GM10266 (cell line): ENCODE measurements around the gene TMEM52B.
"Not testable (repeated sequence)": the region's sequence is repeated elsewhere in the genome, so short reads cannot be mapped to it uniquely, and the experiment has no call there.

Experiments used
- DNase-seq: peaks from one replicate; pipeline ENCODE4 v3.0.0; 2012; ENCODE audit errors: extremely low spot score
- TF ChIP-seq, protein P1 (sequence below): IDR thresholded peaks from 2 replicates; pipeline ENCODE4 v1.5.1; 2012; ENCODE audit warnings: mild to moderate bottlenecking, low read depth; ENCODE audit not compliant: control insufficient read depth, insufficient read depth; ENCODE audit errors: missing control alignments

The TMEM52B gene

DNA sequence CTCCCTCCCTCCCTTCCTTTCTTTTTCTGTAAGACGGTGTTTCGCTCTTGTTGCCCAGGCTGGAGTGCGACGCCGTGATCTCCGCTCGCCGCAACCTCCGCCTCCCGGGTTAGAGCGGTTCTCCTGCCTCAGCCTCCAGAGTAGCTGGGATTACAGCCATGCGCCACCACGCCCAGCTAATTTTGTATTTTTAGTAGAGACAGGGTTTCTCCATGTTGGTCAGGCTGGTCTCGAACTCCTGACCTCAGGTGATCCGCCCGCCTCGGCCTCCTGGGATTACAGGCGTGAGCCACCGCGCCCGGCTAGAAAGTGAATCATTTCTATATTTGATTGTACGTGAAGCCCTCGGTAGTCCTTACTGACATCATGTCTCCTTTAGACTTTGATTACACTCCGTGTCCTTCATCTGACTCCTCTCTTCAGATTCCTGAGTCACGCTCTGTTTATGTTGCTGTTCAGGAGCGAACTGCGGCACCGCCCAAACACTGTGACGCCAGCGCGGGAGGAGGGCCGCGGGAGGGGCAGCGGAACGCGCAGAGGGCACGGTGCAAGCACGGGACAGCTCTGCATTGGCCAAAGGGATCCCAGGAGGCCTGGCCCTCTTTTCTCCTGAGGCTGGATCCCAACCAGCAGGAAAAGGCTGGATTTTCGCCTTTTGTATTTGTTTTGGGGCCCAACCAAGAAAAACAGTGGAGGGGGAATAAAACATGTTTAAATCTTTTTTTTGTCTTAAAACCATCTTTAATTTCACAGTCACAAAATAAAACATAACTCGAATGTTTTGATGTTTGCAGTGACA, 33.3 kb downstream of the TMEM52B start:
- DNase-seq, result peak; percentile 71

DNA sequence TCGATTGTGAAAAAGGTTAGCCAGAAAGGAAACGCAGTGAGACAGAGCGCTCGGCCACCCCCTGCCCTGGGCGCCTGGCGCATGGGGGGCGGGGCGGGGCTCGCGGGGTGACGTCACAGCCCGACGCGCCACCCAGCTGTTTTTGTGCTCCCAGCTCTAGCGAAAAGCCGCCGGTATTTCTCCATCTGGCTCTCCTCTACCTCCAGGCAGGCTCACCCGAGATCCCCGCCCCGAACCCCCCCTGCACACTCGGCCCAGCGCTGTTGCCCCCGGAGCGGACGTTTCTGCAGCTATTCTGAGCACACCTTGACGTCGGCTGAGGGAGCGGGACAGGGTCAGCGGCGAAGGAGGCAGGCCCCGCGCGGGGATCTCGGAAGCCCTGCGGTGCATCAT, 33.9 kb downstream of the TMEM52B start, which contains the start of gene GABARAPL1:
Gene GABARAPL1, plus strand, starts transcription at position 139 of the 393 bp plus-strand sequence. Its CDS starts 253 bp downstream, at position 392.
- DNase-seq, result peak; percentile 84
- TF ChIP-seq, protein P1, sequence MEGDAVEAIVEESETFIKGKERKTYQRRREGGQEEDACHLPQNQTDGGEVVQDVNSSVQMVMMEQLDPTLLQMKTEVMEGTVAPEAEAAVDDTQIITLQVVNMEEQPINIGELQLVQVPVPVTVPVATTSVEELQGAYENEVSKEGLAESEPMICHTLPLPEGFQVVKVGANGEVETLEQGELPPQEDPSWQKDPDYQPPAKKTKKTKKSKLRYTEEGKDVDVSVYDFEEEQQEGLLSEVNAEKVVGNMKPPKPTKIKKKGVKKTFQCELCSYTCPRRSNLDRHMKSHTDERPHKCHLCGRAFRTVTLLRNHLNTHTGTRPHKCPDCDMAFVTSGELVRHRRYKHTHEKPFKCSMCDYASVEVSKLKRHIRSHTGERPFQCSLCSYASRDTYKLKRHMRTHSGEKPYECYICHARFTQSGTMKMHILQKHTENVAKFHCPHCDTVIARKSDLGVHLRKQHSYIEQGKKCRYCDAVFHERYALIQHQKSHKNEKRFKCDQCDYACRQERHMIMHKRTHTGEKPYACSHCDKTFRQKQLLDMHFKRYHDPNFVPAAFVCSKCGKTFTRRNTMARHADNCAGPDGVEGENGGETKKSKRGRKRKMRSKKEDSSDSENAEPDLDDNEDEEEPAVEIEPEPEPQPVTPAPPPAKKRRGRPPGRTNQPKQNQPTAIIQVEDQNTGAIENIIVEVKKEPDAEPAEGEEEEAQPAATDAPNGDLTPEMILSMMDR, result no peak

More for the DNA sequence above, 33.3 kb downstream of the TMEM52B start:
- TF ChIP-seq, protein P1, result no peak

DNA sequence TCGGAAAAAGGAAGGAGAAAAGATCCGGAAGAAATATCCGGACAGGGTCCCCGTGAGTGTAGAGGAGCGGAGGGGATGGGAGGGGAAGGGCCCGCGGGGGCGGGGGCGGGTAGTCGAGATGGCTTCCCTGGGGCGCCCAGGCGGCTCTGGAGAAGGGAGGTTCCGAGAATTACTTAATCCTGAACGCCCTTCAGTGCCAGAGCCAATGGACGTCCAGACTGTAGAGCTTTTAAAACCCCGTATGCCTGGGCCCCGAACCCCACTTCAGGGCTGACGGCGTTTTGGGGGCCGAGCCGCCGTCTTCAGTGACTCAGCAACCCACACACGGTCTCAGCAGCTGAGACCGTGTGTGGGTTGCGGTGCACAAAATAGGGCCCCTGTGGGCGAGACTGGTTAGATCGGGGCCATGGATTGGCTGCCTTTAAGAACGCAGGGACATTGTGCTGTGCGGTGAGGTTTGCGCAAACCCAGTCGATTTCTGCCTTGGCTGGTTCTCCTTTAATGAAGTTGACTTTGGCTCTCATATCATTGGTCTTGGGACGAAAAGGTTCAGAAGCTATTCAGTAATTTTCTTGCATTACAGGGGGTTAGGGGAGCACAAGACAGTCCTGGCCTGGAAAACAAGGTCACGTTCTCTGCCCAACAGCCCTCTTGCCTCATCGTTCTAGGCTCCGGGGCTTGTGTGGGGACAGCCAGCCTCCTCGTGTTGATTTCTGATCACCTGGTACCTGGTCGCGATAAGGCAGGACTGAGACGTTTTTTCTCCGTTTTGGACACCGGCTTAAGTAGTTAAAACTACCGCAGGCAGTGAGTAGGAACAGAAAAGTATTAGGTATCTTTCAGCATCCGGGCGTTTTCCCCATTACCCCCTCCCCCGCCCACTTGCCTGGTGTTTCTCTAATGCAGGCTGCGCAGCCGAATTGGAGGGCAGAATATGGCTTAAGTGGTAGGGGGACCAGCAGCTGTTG, 34.6 kb downstream of the TMEM52B start:
- TF ChIP-seq, protein P1, result no peak

DNA sequence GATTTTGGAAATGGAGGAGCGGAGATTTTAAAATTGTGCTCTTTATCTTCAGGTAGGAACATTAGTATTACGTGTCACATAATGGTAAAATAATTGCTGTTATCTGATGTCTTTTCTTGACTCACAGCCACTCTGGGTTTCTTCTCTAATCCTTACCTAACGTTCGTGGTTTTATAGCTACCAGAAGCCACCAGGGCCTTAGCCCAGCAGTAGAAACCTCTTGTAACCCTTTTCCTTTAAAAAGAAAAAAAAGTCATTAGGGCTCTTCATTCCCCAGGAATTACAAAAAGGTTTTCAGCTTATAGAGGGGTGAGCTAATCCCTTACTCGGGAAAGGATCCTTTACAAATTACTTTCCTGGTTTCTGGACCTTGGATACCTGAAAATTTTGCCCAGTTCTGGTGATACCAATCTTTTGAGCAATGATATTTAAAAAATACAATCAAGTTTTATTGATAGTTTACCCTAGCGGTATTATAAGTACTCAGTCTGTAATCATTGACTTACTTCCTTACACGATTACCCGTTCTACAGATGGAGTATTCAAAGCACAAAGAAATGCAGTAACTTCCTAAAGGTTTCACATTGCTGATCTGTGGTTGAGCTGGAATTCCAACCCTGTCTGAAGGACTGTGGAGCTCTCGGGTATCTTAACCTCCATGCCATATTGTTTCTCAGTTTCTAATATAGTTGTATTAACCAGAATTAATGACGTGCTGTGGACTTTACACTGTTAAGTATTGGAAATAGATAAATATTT, 35.5 kb downstream of the TMEM52B start:
- TF ChIP-seq, protein P1, result no peak
- DNase-seq, result no peak

More for the DNA sequence above, 34.6 kb downstream of the TMEM52B start:
- DNase-seq, result peak; percentile 78

DNA sequence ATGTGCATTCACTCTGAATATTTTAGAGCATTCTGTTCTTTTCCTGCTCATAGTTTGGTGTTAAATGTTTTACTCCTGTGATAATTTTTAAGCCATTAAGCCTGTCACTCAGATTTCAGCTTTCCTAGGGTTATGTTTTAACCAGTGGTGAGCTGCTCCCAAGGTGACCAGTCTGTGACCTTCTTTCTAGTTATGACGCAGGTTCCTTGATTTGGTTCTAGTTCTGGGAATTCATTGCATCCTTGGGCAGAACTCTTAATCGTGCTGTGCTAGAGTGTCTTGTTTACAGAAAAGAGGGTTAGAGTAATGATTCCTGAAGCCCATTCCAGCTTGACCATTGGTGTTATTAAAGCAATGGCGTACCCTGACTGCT, 36.0 kb downstream of the TMEM52B start:
- DNase-seq, result no peak

DNA sequence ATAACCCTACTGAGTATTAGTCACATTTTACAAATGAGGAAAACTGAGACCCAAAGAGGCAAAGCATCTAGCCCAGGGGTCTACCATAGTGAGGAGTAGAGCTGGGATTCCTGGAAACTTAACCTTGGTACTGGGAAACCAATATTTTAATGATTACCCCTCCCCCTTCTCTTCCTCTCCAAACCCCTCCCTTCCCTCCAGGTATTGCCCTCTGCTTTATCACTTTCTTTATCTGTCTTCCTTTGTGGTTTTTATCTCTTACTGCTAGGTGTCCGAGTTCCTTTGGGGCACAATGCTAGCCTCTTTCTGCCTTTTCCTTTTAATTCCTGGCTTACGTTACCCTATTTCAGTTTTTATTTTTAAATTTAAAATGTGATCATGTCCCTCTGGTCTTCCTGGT, 36.6 kb downstream of the TMEM52B start:
- no peak for DNase-seq
- TF ChIP-seq, protein P1, result no peak

More for the DNA sequence above, 36.0 kb downstream of the TMEM52B start:
- TF ChIP-seq, protein P1, result no peak

DNA sequence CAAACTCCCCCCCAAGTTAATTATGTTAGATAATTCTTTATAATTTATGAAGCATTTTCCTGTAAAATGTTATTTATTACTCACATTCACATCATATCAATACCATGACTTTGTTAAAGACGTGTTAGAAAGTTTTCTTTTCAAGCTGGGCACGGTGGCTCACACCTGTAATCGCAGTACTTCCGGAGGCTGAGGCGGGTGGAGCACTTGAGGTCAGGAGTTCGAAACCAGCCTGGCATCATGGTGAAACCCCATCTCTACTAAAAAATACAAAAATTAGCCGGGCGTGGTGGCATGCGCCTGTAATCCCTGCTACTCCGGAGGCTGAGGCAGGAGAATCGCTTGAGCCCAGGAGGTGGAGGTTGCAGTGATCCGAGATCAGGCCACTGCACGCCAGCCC, 37.1 kb downstream of the TMEM52B start:
- not testable (repeated sequence) for DNase-seq
